Astrocyte of the spinal cord (primary cell): ENCODE data around the gene H3-3A.

ENCODE experiments used
- DNase-seq: peaks from one replicate; pipeline ENCODE4 v3.0.0; 2011; ENCODE audit warnings: low read depth, low spot score
- H3K4me3 ChIP-seq: 2 replicates; pipeline ENCODE4 v1.5.1; 2011; ENCODE audit warnings: low read depth, mild to moderate bottlenecking, low read length, moderate library complexity
- in situ Hi-C: cut with HindIII; loops from 2 replicates; pipeline ENCODE4 v1.10.0; 2017; ENCODE audit warnings: low sequenced_read_pairs
- TF ChIP-seq, protein P1 (sequence below): IDR thresholded peaks from 2 replicates; pipeline ENCODE4 v1.5.1; 2012; ENCODE audit warnings: low read depth, mild to moderate bottlenecking, low read length, inconsistent platforms

The H3-3A gene

DNA sequence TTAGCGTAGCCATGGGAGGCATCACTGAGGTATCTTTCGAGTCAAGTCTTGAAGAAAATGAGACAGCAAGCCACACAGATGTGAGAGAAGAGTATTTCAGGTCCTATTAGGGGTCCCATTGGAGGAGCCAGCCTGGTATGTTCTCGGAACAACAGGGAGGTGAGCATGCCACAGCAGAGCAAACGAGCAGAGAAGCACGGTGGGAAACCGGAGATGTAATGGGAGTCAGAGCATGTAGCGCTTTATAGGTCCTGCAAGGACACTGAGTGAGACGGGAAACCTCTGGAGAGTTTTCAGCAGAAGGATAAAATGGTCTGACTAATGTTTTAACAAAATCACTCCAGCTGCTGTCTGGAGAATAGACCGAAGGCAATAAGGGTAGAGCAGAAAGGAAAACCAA, 15.9 kb downstream of the H3-3A start:
- DNase-seq: no peak
- in situ Hi-C loops: no loop called here
- TF ChIP-seq, protein P1, sequence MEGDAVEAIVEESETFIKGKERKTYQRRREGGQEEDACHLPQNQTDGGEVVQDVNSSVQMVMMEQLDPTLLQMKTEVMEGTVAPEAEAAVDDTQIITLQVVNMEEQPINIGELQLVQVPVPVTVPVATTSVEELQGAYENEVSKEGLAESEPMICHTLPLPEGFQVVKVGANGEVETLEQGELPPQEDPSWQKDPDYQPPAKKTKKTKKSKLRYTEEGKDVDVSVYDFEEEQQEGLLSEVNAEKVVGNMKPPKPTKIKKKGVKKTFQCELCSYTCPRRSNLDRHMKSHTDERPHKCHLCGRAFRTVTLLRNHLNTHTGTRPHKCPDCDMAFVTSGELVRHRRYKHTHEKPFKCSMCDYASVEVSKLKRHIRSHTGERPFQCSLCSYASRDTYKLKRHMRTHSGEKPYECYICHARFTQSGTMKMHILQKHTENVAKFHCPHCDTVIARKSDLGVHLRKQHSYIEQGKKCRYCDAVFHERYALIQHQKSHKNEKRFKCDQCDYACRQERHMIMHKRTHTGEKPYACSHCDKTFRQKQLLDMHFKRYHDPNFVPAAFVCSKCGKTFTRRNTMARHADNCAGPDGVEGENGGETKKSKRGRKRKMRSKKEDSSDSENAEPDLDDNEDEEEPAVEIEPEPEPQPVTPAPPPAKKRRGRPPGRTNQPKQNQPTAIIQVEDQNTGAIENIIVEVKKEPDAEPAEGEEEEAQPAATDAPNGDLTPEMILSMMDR: no peak
- H3K4me3 ChIP-seq: no peak overlapping the region

DNA sequence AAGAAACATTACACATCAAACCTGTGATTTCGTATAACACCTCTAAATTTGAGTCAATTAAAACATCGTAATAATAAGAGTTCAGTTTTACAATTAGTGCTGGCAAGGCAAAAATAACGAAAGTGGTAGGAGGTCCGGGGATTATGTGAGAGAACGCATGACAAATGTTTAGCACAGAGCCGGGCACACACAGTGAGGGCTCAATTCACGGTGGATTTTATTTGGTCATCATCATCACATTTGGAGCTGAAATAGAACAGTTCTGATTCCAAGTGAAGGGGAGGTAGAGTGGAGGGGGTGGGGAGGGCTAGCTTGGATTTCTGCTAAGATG, 20.0 kb downstream of the H3-3A start:
- TF ChIP-seq, protein P1: no peak
- peak overlapping the region; percentile 71 for H3K4me3 ChIP-seq
- in situ Hi-C loops: no loop called here
- DNase-seq: no peak

DNA sequence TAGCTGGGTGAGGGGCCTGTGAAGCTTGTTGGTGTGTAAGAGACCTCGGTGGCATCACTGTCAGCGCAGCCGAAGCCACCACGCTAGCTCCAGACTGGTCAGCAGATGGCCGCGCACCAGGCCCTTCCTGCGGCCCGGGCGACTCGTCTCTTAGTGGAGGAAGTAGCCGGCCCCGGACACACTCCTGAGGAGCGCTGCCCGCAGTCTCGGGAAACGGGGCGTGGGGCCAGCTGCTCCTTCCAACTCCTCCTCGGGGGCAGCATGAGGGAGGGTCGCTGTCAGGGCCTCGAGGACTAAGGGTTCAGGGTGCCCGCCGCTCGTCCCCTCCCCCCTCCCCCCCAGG, 20.4 kb downstream of the H3-3A start:
- peak overlapping the region; percentile 71 for H3K4me3 ChIP-seq
- DNase-seq: peak; percentile 39
- in situ Hi-C loops: no loop called here
- TF ChIP-seq, protein P1: peak; percentile 4

DNA sequence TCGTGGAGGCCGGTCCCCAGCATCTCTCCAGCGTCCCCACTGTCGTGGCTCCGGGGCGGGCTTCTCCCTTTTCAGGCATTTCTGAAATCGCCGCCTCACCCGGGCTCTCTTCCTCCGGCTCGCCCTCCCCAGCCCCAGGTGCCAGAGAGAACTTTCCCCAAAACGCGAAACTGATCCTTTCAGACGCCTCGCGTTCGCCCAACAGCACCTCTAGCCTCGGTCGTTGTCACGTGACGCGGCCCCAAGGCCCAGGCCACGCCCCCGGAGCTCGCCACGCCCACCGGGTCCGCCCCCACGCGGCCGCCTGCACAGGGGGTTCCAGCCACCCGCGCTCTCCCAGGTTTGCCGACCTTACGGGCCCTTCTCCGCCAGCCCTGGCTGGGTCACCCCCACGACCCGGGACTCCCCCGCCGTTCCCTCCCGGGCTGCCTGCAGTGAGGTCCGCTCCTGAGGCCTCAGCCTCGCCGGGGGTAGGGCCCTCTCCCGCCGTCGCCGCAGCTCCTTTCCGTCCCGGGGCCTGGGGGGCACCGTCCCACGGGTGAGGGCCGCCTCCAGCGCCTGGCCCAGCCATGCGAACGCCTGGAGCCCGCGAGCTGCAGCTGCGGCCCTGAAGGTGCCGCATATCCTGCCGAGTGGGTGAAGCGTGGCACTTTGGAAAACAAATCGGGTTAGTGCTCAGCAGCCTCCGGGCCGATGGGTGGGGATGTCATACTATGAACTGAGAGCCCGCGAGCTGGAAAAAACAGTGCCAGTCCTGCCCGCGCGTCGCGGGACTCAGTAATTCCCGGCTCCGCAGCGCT, 21.0 kb downstream of the H3-3A start:
- in situ Hi-C loops: no loop called here
- TF ChIP-seq, protein P1: no peak
- peak; percentile 72 for DNase-seq
- H3K4me3 ChIP-seq: peak overlapping the region; percentile 71

DNA sequence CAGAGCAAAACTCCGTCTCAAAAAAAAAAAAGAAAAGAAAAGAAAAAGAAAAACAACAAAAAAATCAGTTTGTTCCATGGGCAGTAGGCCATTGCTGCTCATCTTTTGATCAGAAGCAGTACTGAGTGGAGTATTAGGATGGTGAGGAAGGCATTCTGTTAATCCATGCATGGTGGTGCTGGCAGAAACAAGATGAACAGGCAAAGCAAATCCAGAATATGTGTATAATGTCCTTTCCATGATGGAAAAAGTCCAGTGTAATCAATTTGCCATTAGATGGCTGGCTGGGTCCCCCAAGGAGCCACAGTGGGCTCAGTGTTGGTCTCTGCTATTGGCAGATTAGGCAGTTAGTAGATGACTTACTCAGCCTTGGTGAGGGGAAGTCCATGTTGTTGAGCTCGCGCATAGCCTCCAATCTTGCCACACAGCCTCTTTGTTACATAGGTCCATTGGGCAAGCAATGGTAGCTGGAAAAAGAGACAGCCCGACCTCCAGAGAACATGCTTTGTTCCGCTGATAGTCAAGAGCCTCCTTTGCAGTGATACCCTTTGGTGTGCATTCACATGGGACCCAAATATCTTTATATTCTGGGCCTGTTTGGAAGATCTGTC, 23.3 kb downstream of the H3-3A start:
- in situ Hi-C loops: no loop called here
- TF ChIP-seq, protein P1: no peak
- H3K4me3 ChIP-seq: no peak overlapping the region
- no peak for DNase-seq

DNA sequence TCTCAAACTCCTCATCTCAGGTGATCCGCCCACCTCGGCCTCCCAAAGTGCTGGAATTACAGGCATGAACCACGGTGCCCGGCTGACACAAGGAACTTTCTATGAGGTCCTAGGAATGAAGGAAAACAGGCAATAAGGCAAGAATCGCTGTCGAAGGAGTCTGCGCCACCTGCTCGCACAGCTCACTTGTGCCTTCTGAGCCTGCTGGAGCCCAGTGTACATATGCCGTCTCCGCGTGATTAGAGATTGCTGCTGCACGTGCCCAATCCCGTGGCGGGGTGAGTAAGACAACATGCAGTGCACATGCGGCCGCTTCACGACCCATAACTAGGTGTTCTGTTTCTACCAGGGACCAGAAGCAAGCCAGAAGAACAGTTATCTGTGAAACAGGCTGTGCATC, 24.3 kb downstream of the H3-3A start:
- DNase-seq: no peak
- H3K4me3 ChIP-seq: no peak overlapping the region
- TF ChIP-seq, protein P1: no peak
- in situ Hi-C loops: no loop called here
